Osteoblast (primary cell): ENCODE measurements around the gene SPATS2L. TPM values are rescaled to one million over a fixed set of nuclear protein-coding genes. Genes with fewer than 3 reads are reported as not detected.

ENCODE experiments used
- DNase-seq: peaks from one replicate; pipeline ENCODE4 v3.0.0; 2011; ENCODE audit warnings: low spot score, mixed read lengths; ENCODE audit not compliant: insufficient read length; ENCODE audit errors: missing footprints
- H2AFZ ChIP-seq: 2 replicates; pipeline ENCODE4 v1.6.0; 2011; ENCODE audit warnings: mild to moderate bottlenecking, low read length
- H3K27ac ChIP-seq: 2 replicates; pipeline ENCODE4 v1.5.1; 2011; ENCODE audit warnings: mild to moderate bottlenecking, low read depth, low read length, moderate library complexity
- H3K27me3 ChIP-seq: 2 replicates; pipeline ENCODE4 v1.6.0; 2012; ENCODE audit warnings: mild to moderate bottlenecking, control low read depth, inconsistent platforms, low read length, moderate library complexity; ENCODE audit not compliant: insufficient read depth
- H3K36me3 ChIP-seq: 2 replicates; pipeline ENCODE4 v1.5.1; 2011; ENCODE audit warnings: mild to moderate bottlenecking, low read length, control low read depth, moderate library complexity; ENCODE audit not compliant: insufficient read depth
- H3K4me1 ChIP-seq: 2 replicates; pipeline ENCODE4 v1.5.1; 2011; ENCODE audit warnings: mild to moderate bottlenecking, low read length, control low read depth, moderate library complexity; ENCODE audit not compliant: insufficient read depth
- H3K4me2 ChIP-seq: 2 replicates; pipeline ENCODE4 v1.6.0; 2011; ENCODE audit warnings: mild to moderate bottlenecking, low read length; ENCODE audit not compliant: insufficient read depth
- H3K4me3 ChIP-seq: fragments of 200-600 bp; sonication (generic); 3 replicates; pipeline ENCODE4 v1.5.1; 2012; ENCODE audit warnings: mild to moderate bottlenecking, low read length, inconsistent platforms; ENCODE audit not compliant: insufficient read depth
- H3K79me2 ChIP-seq: 2 replicates; pipeline ENCODE4 v1.6.0; 2012; ENCODE audit warnings: mild to moderate bottlenecking, low read length, control low read depth, inconsistent platforms; ENCODE audit not compliant: insufficient read depth
- H3K9me3 ChIP-seq: 2 replicates; pipeline ENCODE4 v1.5.1; 2011; ENCODE audit warnings: low read depth, low read length, control low read depth
- H4K20me1 ChIP-seq: 2 replicates; pipeline ENCODE4 v1.6.0; 2012; ENCODE audit warnings: mild to moderate bottlenecking, low read length, control low read depth; ENCODE audit not compliant: insufficient read depth
- CTCF ChIP-seq: IDR thresholded peaks from 2 replicates; pipeline ENCODE4 v1.5.1; 2011; ENCODE audit warnings: mild to moderate bottlenecking, low read depth, low read length, moderate library complexity; ENCODE audit errors: extremely low read depth
- total RNA-seq: library from RNA; depleted of rRNA; stranded (reverse); fragments of >200 nt; gene quantifications from 2 replicates; pipeline ENCODE4 v1.2.3, GENCODE V29; 2012

SPATS2L gene
- total RNA-seq, 1 donor: 74.6 TPM

- Histone ChIP-seq H2AFZ (no peak overlapping the region), H4K20me1 (no peaks in the 10 kb centered on the region), H3K4me3 (no peak overlapping the region), H3K27me3 (no peaks in the 10 kb centered on the region), H3K79me2 (no peaks in the 10 kb centered on the region), H3K4me1 (no peaks in the 10 kb centered on the region), H3K36me3 (peaks cover 22% of the 10 kb centered on the region), H3K4me2 (no peak overlapping the region), H3K27ac (no peak overlapping the region), H3K9me3 (no peaks in the 10 kb centered on the region)
- TF ChIP-seq CTCF: no peak
- no peak for DNase-seq
Measured at GRCh38 chr2:200425026-200425821, 118.7 kb downstream of the SPATS2L start.

GRCh38 chr2:200426754-200427153 lies 120.3 kb downstream of the SPATS2L start:
- peaks cover 4% of the 10 kb centered on the region for H3K4me1 ChIP-seq
- H3K79me2 ChIP-seq: no peaks in the 10 kb centered on the region
- H3K27ac ChIP-seq: no peak overlapping the region
- no peaks in the 10 kb centered on the region for H4K20me1 ChIP-seq
- H3K27me3 ChIP-seq: no peaks in the 10 kb centered on the region
- peaks cover 13% of the 10 kb centered on the region for H3K36me3 ChIP-seq
- H3K4me3 ChIP-seq: no peak overlapping the region
- no peak for TF ChIP-seq CTCF
- H2AFZ ChIP-seq: no peak overlapping the region
- no peak for DNase-seq
- H3K4me2 ChIP-seq: no peak overlapping the region
- H3K9me3 ChIP-seq: no peaks in the 10 kb centered on the region

- H3K4me2 ChIP-seq: no peak overlapping the region
- H3K9me3 ChIP-seq: no peaks in the 10 kb centered on the region
- H3K27me3 ChIP-seq: no peaks in the 10 kb centered on the region
- no peaks in the 10 kb centered on the region for H4K20me1 ChIP-seq
- peaks cover 9% of the 10 kb centered on the region for H3K4me1 ChIP-seq
- no peak for DNase-seq
- H3K79me2 ChIP-seq: no peaks in the 10 kb centered on the region
- H3K27ac ChIP-seq: no peak overlapping the region
- no peaks in the 10 kb centered on the region for H3K36me3 ChIP-seq
- no peak overlapping the region for H3K4me3 ChIP-seq
- no peak for TF ChIP-seq CTCF
- no peak overlapping the region for H2AFZ ChIP-seq
Measured at GRCh38 chr2:200428961-200429665, 122.6 kb downstream of the SPATS2L start.

- no peak overlapping the region for H3K4me2 ChIP-seq
- H3K9me3 ChIP-seq: no peaks in the 10 kb centered on the region
- no peak for DNase-seq
- TF ChIP-seq CTCF: no peak
- peaks cover 10% of the 10 kb centered on the region for H3K4me1 ChIP-seq
- H2AFZ ChIP-seq: no peak overlapping the region
- H3K36me3 ChIP-seq: no peaks in the 10 kb centered on the region
- H3K79me2 ChIP-seq: no peaks in the 10 kb centered on the region
- H3K4me3 ChIP-seq: no peak overlapping the region
- H4K20me1 ChIP-seq: no peaks in the 10 kb centered on the region
- no peak overlapping the region for H3K27ac ChIP-seq
- H3K27me3 ChIP-seq: no peaks in the 10 kb centered on the region
Measured at GRCh38 chr2:200430017-200430416, 123.5 kb downstream of the SPATS2L start.
